Left ventricle myocardium inferior (tissue), 1 donor: ENCODE results near the gene GLYR1. TPM values are rescaled to one million over a fixed set of nuclear protein-coding genes. Genes with fewer than 3 reads are reported as not detected.

ENCODE experiments used
- DNase-seq: peaks from one replicate; pipeline ENCODE4 v3.0.0-alpha.2; 2020
- H3K27ac ChIP-seq: fragments of 200-600 bp; replicated peaks from 2 replicates; pipeline ENCODE4 v1.8.0; 2021
- H3K27me3 ChIP-seq: fragments of 200-600 bp; 2 replicates; pipeline ENCODE4 v1.8.0; 2021; ENCODE audit warnings: low read depth
- H3K36me3 ChIP-seq: fragments of 200-600 bp; 2 replicates; pipeline ENCODE4 v1.8.0; 2021
- H3K4me1 ChIP-seq: fragments of 200-600 bp; 2 replicates; pipeline ENCODE4 v1.8.0; 2021
- H3K4me3 ChIP-seq: fragments of 200-600 bp; 2 replicates; pipeline ENCODE4 v1.8.0; 2021; ENCODE audit warnings: mild to moderate bottlenecking, moderate library complexity
- H3K9me3 ChIP-seq: fragments of 200-600 bp; replicated peaks from 2 replicates; pipeline ENCODE4 v1.8.0; 2021
- CTCF ChIP-seq: fragments of 200-600 bp; IDR thresholded peaks from 2 replicates; pipeline ENCODE4 v1.8.0; 2021; ENCODE audit warnings: antibody characterized with exemption, mild to moderate bottlenecking, borderline replicate concordance
- intact Hi-C: fragments of 100-400 bp; cut with micrococcal nuclease; formaldehyde crosslinking; loops from one replicate; pipeline ENCODE4 v1.11.0; 2022
- total RNA-seq: library from RNA; stranded (reverse); fragmentation: NEBNext Ultra II Directional; extraction: Animal tissue kit (Norgen Biotek cat#: 25700); gene quantifications from one replicate; pipeline ENCODE4 v1.2.1, GENCODE V29; 2021
- donor health status: DM: no; HTN: yes; CAD: no; lungs with severe emphysema.

The GLYR1 gene
- total RNA-seq, 1 donor from 2014 or later = 86.7 TPM

- H3K9me3 ChIP-seq = no peaks in the 10 kb centered on the region
- H3K36me3 ChIP-seq = no peaks in the 10 kb centered on the region
- no peaks in the 10 kb centered on the region for H3K27me3 ChIP-seq
- H3K4me1 ChIP-seq = no peaks in the 10 kb centered on the region
- no peak for TF ChIP-seq CTCF
- no peak for DNase-seq
- H3K4me3 ChIP-seq = no peak overlapping the region
- intact Hi-C loops = no loop called here
- no peak overlapping the region for H3K27ac ChIP-seq
These were observed 56.8 kb downstream of the GLYR1 start for GRCh38 chr16:4790261-4790660.

GRCh38 chr16:4788910-4789309, 58.2 kb downstream of the GLYR1 start:
- DNase-seq = no peak
- Histone ChIP-seq H3K36me3 (no peaks in the 10 kb centered on the region), H3K9me3 (no peaks in the 10 kb centered on the region), H3K4me1 (no peaks in the 10 kb centered on the region), H3K27me3 (no peaks in the 10 kb centered on the region), H3K27ac (no peak overlapping the region), H3K4me3 (no peak overlapping the region)
- intact Hi-C loops = no loop called here
- TF ChIP-seq CTCF = no peak

GRCh38 chr16:4788489-4788889, 58.6 kb downstream of the GLYR1 start:
- intact Hi-C loops = no loop called here
- DNase-seq = no peak
- H3K4me3 ChIP-seq = no peak overlapping the region

GRCh38 chr16:4787627-4788482, 59.2 kb downstream of the GLYR1 start, which contains the start of gene SEPTIN12:
TSS of gene SEPTIN12 (minus strand) at chr16:4788345. CDS start at chr16:4787645, 700 bp downstream.
- Histone ChIP-seq H3K27me3 (no peaks in the 10 kb centered on the region), H3K36me3 (no peaks in the 10 kb centered on the region), H3K27ac (no peak within 1 kb of the TSS), H3K4me1 (no peaks in the 10 kb centered on the region), H3K4me3 (no peak within 1 kb of the TSS), H3K9me3 (no peaks in the 10 kb centered on the region)
- no peak for TF ChIP-seq CTCF
- DNase-seq = no peak
- intact Hi-C loops = no loop called here

More at GRCh38 chr16:4788489-4788889, 58.6 kb downstream of the GLYR1 start:
- no peaks in the 10 kb centered on the region for H3K36me3 ChIP-seq
- no peaks in the 10 kb centered on the region for H3K4me1 ChIP-seq
- no peak overlapping the region for H3K27ac ChIP-seq
- no peak for TF ChIP-seq CTCF
- H3K27me3 ChIP-seq = no peaks in the 10 kb centered on the region
- no peaks in the 10 kb centered on the region for H3K9me3 ChIP-seq

GRCh38 chr16:4787068-4787467, 60.0 kb downstream of the GLYR1 start:
- no peak for DNase-seq
- Histone ChIP-seq H3K9me3 (no peaks in the 10 kb centered on the region), H3K27ac (no peak overlapping the region), H3K36me3 (no peaks in the 10 kb centered on the region), H3K4me1 (no peaks in the 10 kb centered on the region), H3K4me3 (no peak overlapping the region), H3K27me3 (no peaks in the 10 kb centered on the region)
- TF ChIP-seq CTCF = no peak
- intact Hi-C loops = no loop called here
